Inferior parietal cortex (tissue), 1 donor: Measurements from ENCODE around the gene FHIT.
"Not testable (repeated sequence)": the region's sequence is repeated elsewhere in the genome, so short reads cannot be mapped to it uniquely, and the experiment has no call there.

Experiments used
- DNase-seq: peaks from one replicate; pipeline ENCODE4 v3.0.0-alpha.2; 2016; ENCODE audit errors: extremely low spot score

The FHIT gene

GRCh38 chr3:59831394-59831793 is 1419.9 kb downstream of the FHIT start:
- no peak for DNase-seq

- no peak for DNase-seq
Observed at GRCh38 chr3:59829527-59829926, 1421.7 kb downstream of the FHIT start.

- DNase-seq, result no peak
Observed at GRCh38 chr3:59824876-59825275, 1426.4 kb downstream of the FHIT start.

GRCh38 chr3:59821274-59821673 is 1430.0 kb downstream of the FHIT start:
- DNase-seq, result no peak

GRCh38 chr3:59820352-59820934 is 1430.8 kb downstream of the FHIT start:
- DNase-seq, result no peak

- DNase-seq, result no peak
Observed at GRCh38 chr3:59818919-59819300, 1432.3 kb downstream of the FHIT start.

- peak; percentile 32 for DNase-seq
Observed at GRCh38 chr3:59818033-59818918, 1433.0 kb downstream of the FHIT start.

GRCh38 chr3:59817511-59817910 is 1433.7 kb downstream of the FHIT start:
- no peak for DNase-seq

GRCh38 chr3:59816312-59816711 is 1434.9 kb downstream of the FHIT start:
- DNase-seq, result no peak

GRCh38 chr3:59813148-59813538 is 1438.1 kb downstream of the FHIT start:
- DNase-seq, result no peak

- no peak for DNase-seq
Observed at GRCh38 chr3:59812237-59813147, 1438.8 kb downstream of the FHIT start.

GRCh38 chr3:59811160-59811559 is 1440.1 kb downstream of the FHIT start:
- no peak for DNase-seq

GRCh38 chr3:59810606-59811005 is 1440.6 kb downstream of the FHIT start:
- DNase-seq, result no peak

GRCh38 chr3:59809710-59810444 is 1441.4 kb downstream of the FHIT start:
- peak; percentile 42 for DNase-seq

GRCh38 chr3:59809016-59809415 is 1442.2 kb downstream of the FHIT start:
- DNase-seq, result no peak

- DNase-seq, result no peak
Observed at GRCh38 chr3:59808446-59808845, 1442.8 kb downstream of the FHIT start.

- DNase-seq, result no peak
Observed at GRCh38 chr3:59803268-59803667, 1448.0 kb downstream of the FHIT start.

GRCh38 chr3:59802453-59802852 is 1448.8 kb downstream of the FHIT start:
- not testable (repeated sequence) for DNase-seq

GRCh38 chr3:59802045-59802444 is 1449.2 kb downstream of the FHIT start:
- no peak for DNase-seq

- DNase-seq, result no peak
Observed at GRCh38 chr3:59800481-59800880, 1450.8 kb downstream of the FHIT start.

GRCh38 chr3:59798372-59799086 is 1452.7 kb downstream of the FHIT start:
- no peak for DNase-seq
